Pancreas (tissue), 10 donors: Measurements from ENCODE around the gene TFCP2. TPM values are rescaled to one million over a fixed set of nuclear protein-coding genes. Genes with fewer than 3 reads are reported as not detected.

ENCODE experiments used
- ATAC-seq, 4 donors: fragments of 200-7000 bp; cut with Tn5 transposase; one replicate each; pipeline versions ENCODE4 v1.8.0 to v1.9.1; 2020; ENCODE audit warnings: mild to moderate bottlenecking in 4 of 4, moderate library complexity in 4 of 4
- DNase-seq, 6 donors: peaks; one replicate each; pipeline ENCODE4 v3.0.0-alpha.2; 2020
- FAIRE-seq: peaks from 2 replicates; lab custom pipeline; 2012; peaks lifted over from hg19 to GRCh38; lab: Jason Lieb, UNC
- H3K27ac ChIP-seq, 4 donors: fragments of 200-600 bp; sonication (generic); 1 replicate in 3 of 4; 2 replicates in 1 of 4; pipeline versions ENCODE4 v1.5.0 to v1.8.0; 2020
- H3K27me3 ChIP-seq, 4 donors: fragments of 200-600 bp; one replicate each; pipeline ENCODE4 v1.8.0; 2021
- H3K36me3 ChIP-seq, 3 donors: fragments of 200-600 bp; sonication (generic) in 1 of 3; one replicate each; pipeline versions ENCODE4 v1.5.0 to v1.8.0; 2020 to 2021
- H3K4me1 ChIP-seq, 3 donors: fragments of 200-600 bp; one replicate each; pipeline ENCODE4 v1.8.0; 2021
- H3K4me3 ChIP-seq, 4 donors: fragments of 200-600 bp; sonication (generic) in 2 of 4; one replicate each; pipeline versions ENCODE4 v1.5.0 to v1.8.0; 2020 to 2021
- H3K9me3 ChIP-seq, 4 donors: fragments of 200-600 bp; one replicate each; pipeline ENCODE4 v1.8.0; 2021
- CTCF ChIP-seq, 4 donors: fragments of 200-600 bp; sonication (generic) in 3 of 4; IDR thresholded peaks; one replicate each; pipeline versions ENCODE4 v1.5.0 to v1.8.0; 2021; ENCODE audit warnings: antibody characterized with exemption in 4 of 4
- WGBS, 2 donors: extraction: QIAGEN DNeasy Blood & Tissue Kit; methylation state at CpG; one replicate each; pipeline ENCODE4 v1.1.7; 2013; 5-methylcytosine and 5-hydroxymethylcytosine counted together
- intact Hi-C, 3 donors: fragments of 100-400 bp; cut with DNase I; formaldehyde crosslinking; loops; one replicate each; pipeline versions ENCODE4 v1.11.1 to v1.14.2; 2022
- polyA plus RNA-seq, 2 donors: library from polyadenylated mRNA; stranded (reverse); fragments of 200-250 nt; gene quantifications; one replicate each; pipeline ENCODE4 v1.2.3, GENCODE V29; 2013
- total RNA-seq, 6 donors: library from RNA; stranded (reverse); fragmentation: NEBNext Ultra II Directional in 4 of 6; extraction: Animal tissue kit (Norgen Biotek cat#: 25700) in 4 of 6; gene quantifications; one replicate each; pipeline versions ENCODE4 v1.2.1 to v1.2.4, GENCODE V29; 2021 to 2023
- donor health status: healthy with polysubstance abuse.
- donor health status: DM: no; HTN: no; CAD: no; lungs with moderate emphysema.
- donor health status: DM: no; HTN: no; CAD: no.
- donor health status: control.
- donor health status: control.
- donor health status: Bipolar disorder and iron deficiency.
- donor health status: DM: yes; HTN: yes; CAD: no.
- donor health status: DM: no; HTN: no; CAD: no.
- donor health status: DM: no; HTN: no; CAD: no.
- donor health status: DM: yes; HTN: yes; CAD: no.

The TFCP2 gene
- total and polyA plus RNA-seq, 8 donors: 6.7 to 15.3 (median 9.1) TPM

GRCh38 chr12:51115533-51115932, 57.4 kb downstream of the TFCP2 start:
- no peak for DNase-seq
- intact Hi-C loops: no loop called here
- no peak for FAIRE-seq

DNA sequence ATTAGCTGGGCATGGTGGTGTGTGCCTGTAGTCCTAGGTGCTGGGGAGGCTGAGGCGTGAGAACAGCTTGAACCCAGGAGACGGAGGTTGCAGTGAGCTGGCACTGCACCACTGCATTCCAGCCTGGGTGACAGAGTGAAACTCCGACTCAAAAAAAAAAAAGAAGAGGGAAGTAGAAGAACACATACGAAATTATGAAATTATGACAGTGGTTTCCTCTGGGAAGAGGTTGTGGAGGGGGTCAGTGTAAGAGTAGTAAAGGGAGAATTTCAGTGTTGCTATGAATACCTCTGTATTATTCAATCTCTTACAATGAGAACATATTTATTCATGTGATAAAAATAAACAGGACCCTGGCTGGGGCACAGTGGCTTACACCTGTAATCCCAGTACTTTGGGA, 64.8 kb downstream of the TFCP2 start:
- no peak overlapping the region for H3K4me3 ChIP-seq
- 87 to 89% methylated on average over 4 of the region's 4 CpGs for WGBS, 2 donors
- no peak for ATAC-seq
- H3K36me3 ChIP-seq: peaks cover 0 to 55% (median 17%) of the 10 kb centered on the region in 3 donors
- DNase-seq: no peak
- no peaks in the 10 kb centered on the region for H3K4me1 ChIP-seq
- H3K9me3 ChIP-seq: no peaks in the 10 kb centered on the region
- no peak for FAIRE-seq
- intact Hi-C loops: no loop called here
- H3K27me3 ChIP-seq: no peaks in the 10 kb centered on the region
- TF ChIP-seq CTCF (IDR thresholded peaks at IDR 0.05): no peak
- no peak overlapping the region for H3K27ac ChIP-seq

More at GRCh38 chr12:51115533-51115932, 57.4 kb downstream of the TFCP2 start:
- Histone ChIP-seq H3K9me3 (no peaks in the 10 kb centered on the region), H3K4me3 (no peak overlapping the region), H3K27ac (no peak overlapping the region), H3K36me3 (peaks cover 0 to 24% (median 0%) of the 10 kb centered on the region in 3 donors), H3K27me3 (no peaks in the 10 kb centered on the region), H3K4me1 (no peaks in the 10 kb centered on the region)
- no peak for TF ChIP-seq CTCF (IDR thresholded peaks at IDR 0.05)
- no peak for ATAC-seq

DNA sequence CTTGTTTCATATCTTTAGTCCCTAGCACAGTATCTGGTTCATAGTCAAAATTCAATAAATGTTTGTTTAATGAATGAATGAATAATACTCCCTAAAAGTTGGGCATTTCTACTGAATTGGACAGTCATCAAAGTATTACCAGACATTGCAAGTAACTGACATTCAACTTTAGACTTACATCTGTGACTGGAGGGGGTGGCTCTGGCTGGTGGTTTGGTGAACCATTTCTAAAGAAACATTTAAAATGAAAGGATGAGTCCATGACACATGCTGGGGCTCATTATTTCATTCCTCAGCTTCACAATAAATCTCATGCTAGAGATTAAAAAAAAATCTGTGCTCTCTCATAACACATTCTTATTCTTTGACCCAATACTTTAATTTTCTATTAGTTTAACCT, 69.0 kb downstream of the TFCP2 start:
- no peak overlapping the region for H3K4me3 ChIP-seq
- H3K9me3 ChIP-seq: no peaks in the 10 kb centered on the region
- TF ChIP-seq CTCF (IDR thresholded peaks at IDR 0.05): no peak
- H3K27ac ChIP-seq: no peak overlapping the region
- H3K36me3 ChIP-seq: peaks cover 4 to 48% (median 12%) of the 10 kb centered on the region in 3 donors
- ATAC-seq: no peak
- FAIRE-seq: no peak
- no peaks in the 10 kb centered on the region for H3K27me3 ChIP-seq
- no peak for DNase-seq
- intact Hi-C loops: no loop called here
- no peaks in the 10 kb centered on the region for H3K4me1 ChIP-seq

- Histone ChIP-seq H3K4me3 (no peak overlapping the region), H3K27me3 (no peaks in the 10 kb centered on the region), H3K36me3 (peaks cover 0 to 41% (median 4%) of the 10 kb centered on the region in 3 donors), H3K27ac (no peak overlapping the region), H3K4me1 (no peaks in the 10 kb centered on the region), H3K9me3 (no peaks in the 10 kb centered on the region)
- ATAC-seq: no peak
- DNase-seq: no peak
- intact Hi-C loops: no loop called here
- FAIRE-seq: no peak
- no peak for TF ChIP-seq CTCF (IDR thresholded peaks at IDR 0.05)
- 95 to 100% methylated on average over 1 of the region's 1 CpG for WGBS, 2 donors
These were observed 74.3 kb downstream of the TFCP2 start for GRCh38 chr12:51098611-51099010.

- no peak for TF ChIP-seq CTCF (IDR thresholded peaks at IDR 0.05)
- H3K4me1 ChIP-seq: no peaks in the 10 kb centered on the region
- DNase-seq: no peak
- H3K36me3 ChIP-seq: peaks cover 0 to 13% (median 0%) of the 10 kb centered on the region in 3 donors
- FAIRE-seq: no peak
- no peak overlapping the region for H3K27ac ChIP-seq
- no peaks in the 10 kb centered on the region for H3K27me3 ChIP-seq
- intact Hi-C loops: no loop called here
- H3K4me3 ChIP-seq: no peak overlapping the region
- no peaks in the 10 kb centered on the region for H3K9me3 ChIP-seq
- no peak for ATAC-seq
- 95 to 98% methylated on average over 10 of the region's 10 CpGs for WGBS, 2 donors
These were observed 82.2 kb downstream of the TFCP2 start for GRCh38 chr12:51090705-51091229.
